ENCODE measurements around the gene PLA2G1B.

The PLA2G1B gene

DNA sequence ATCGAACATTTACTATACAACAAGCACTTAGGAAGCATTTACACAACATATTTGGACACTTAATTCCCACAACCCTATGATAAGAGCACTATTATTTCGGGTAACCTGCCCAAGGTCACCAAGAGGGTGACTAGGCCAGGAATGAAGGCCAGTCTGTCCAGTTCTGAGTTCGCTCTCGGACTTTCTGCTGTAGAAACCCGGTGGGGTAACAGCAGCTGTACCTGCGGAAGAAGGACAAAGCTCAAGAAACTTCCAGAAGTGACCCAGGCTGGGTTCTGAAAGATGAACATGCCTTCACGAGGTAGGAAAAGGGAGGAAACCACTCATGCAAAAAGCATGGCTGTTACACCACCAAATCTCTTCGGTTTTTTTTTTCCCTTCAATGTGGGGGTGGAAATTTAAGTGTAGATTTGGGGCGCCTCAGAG lies 10.8 kb downstream of the PLA2G1B start:
- no peaks in the 10 kb centered on the region for H3K27me3 ChIP-seq (ENCODE audit: insufficient read depth, low read length)
- peak overlapping the region; percentile 81; the same call in 1 of the 2 replicates for H3K9ac ChIP-seq (ENCODE audit: low read depth, low read length)
- H3K27ac ChIP-seq (ENCODE audit: low read length) = no peak overlapping the region
- H3K4me1 ChIP-seq (ENCODE audit: insufficient read depth, low read length) = 0 out of 2 replicates have a peak, but pooled peaks cover 3% of the 10 kb centered on the region
- no peaks in the 10 kb centered on the region for H3K9me3 ChIP-seq (ENCODE audit: insufficient read depth, low read depth, low read length)
- peak overlapping the region; percentile 73 for H3K4me3 ChIP-seq (ENCODE audit: low read length)
- no peaks in the 10 kb centered on the region for H3K36me3 ChIP-seq (ENCODE audit: insufficient read depth, low read depth, low read length)

DNA sequence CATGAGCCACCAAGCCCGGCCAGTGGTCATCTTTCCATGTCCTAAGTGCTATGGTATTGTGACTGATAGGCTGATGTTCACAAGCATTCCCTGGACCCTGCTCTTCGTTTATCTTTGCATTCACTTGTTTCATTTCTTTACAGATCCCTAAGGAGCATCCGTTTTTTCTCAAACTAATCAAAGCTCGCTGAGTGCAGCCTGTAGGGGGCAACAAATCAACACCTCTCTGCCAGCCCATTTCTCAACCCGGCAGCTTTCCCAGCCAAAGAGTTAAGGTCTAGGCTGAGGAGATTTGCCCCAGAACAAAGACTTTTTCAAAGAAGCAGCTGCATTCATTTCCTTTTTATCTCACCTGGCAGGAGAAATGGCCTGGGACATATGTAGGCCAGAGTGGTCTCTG lies 13.4 kb downstream of the PLA2G1B start:
- no peak overlapping the region for H3K9ac ChIP-seq (ENCODE audit: low read depth, low read length)
- H3K27me3 ChIP-seq (ENCODE audit: insufficient read depth, low read length) = no peaks in the 10 kb centered on the region
- H3K4me3 ChIP-seq (ENCODE audit: low read length) = no peak overlapping the region
- H3K4me1 ChIP-seq (ENCODE audit: insufficient read depth, low read length) = 0 out of 2 replicates have a peak, but pooled peaks cover 3% of the 10 kb centered on the region
- H3K36me3 ChIP-seq (ENCODE audit: insufficient read depth, low read depth, low read length) = no peaks in the 10 kb centered on the region
- H3K27ac ChIP-seq (ENCODE audit: low read length) = no peak overlapping the region
- no peaks in the 10 kb centered on the region for H3K9me3 ChIP-seq (ENCODE audit: insufficient read depth, low read depth, low read length)

DNA sequence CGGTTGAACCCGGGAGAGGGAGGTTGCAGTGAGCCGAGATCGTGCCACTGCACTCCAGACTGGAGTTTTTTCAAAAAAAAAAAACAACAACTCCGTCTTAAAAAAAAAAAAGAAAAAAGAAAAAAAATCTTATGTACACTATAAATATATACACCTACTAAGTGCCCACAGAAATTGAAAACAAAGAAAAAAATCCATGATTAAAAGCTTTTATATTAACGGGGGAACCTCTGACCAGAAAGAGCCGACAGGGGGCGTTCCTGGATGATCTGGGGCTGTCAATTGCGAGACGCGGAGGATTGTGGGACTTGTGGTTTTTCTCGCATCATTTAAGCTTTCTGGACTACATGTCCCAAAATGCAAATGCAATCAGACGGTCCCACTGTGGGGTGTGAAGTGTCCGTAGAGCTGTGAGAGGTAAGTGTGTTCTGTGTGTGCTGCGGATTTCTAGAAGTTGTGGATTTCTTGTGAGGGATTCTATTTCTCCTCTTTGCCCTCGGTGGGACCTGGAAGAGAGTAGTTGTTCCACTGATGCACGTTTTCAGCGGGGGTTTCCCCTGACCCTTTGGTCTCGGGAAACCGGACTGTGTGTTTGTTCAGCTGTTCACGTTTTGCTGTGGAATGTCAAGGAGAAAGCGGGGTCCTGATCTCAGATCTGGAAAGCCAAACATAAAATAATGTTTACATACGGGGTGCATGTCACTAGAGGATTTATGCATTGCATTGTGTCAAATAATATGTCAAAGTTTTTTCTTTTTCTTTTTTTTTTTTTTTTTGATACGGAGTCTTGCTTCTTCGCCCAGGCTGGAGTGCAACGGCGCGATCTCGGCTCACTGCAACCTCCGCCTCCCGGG lies 25.4 kb downstream of the PLA2G1B start, which contains the start of gene SIRT4:
TSS of gene SIRT4 (plus strand) at position 360 of the 854 bp plus-strand sequence. CDS start 1,241 bp downstream, outside the sequence.
- H3K9me3 ChIP-seq (ENCODE audit: insufficient read depth, low read depth, low read length) = no peaks in the 10 kb centered on the region
- peak within 1 kb of the TSS; percentile 91 for H3K4me3 ChIP-seq (ENCODE audit: low read length)
- H3K9ac ChIP-seq (ENCODE audit: low read depth, low read length) = peak within 1 kb of the TSS; percentile 87
- no peaks in the 10 kb centered on the region for H3K27me3 ChIP-seq (ENCODE audit: insufficient read depth, low read length)
- no peak within 1 kb of the TSS for H3K27ac ChIP-seq (ENCODE audit: low read length)
- H3K4me1 ChIP-seq (ENCODE audit: insufficient read depth, low read length) = no peaks in the 10 kb centered on the region
- no peaks in the 10 kb centered on the region for H3K36me3 ChIP-seq (ENCODE audit: insufficient read depth, low read depth, low read length)

DNA sequence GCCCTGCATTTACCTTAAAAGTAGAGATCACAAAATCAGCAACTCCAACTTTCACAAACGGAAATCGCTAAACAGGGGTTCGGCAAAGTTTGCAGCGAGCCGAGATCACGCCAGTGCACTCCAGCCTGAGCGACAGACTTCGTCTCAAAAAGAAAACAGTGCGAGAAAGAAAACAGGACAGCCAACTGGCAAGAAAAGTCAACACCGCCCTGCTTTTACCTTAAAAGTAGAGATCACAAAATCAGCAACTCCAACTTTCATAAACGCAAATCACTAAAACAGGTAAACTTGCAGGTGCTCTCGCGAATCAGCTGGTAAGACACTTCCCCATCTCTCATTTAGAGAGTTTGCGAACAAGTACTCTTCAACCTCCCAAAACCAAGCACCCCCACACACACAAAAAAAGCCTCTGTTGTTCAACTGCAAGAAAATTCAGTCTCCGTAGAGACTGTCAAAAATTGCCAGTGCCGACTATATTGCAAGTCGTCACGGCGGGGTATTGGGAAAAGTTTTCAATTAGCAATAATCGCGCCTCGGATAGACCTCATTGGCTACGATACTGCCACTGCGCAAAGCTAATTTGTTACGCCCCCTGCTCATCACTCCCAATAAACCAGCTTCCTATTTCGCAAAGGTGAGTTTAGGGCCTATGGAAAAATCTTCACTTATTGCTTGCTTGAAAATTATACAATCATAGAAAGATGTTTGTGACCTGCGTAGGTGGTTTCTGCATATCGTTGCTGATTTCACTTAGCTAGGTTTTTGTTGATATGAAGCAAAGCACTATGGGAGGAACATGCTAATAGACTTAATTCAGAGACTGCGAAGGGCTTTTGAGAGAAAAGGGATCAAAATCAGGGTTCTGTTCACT lies 34.7 kb downstream of the PLA2G1B start, which contains the start of gene RNU4-1:
TSS of gene RNU4-1 (minus strand) at position 577 of the 871 bp plus-strand sequence.
- H3K9ac ChIP-seq (ENCODE audit: low read depth, low read length) = peak within 1 kb of the TSS; percentile 92
- H3K4me1 ChIP-seq (ENCODE audit: insufficient read depth, low read length) = peaks cover 3% of the 10 kb centered on the region; the same call in 1 of the 2 replicates
- H3K36me3 ChIP-seq (ENCODE audit: insufficient read depth, low read depth, low read length) = no peaks in the 10 kb centered on the region
- H3K4me3 ChIP-seq (ENCODE audit: low read length) = peak within 1 kb of the TSS; percentile 90
- H3K27me3 ChIP-seq (ENCODE audit: insufficient read depth, low read length) = no peaks in the 10 kb centered on the region
- no peaks in the 10 kb centered on the region for H3K9me3 ChIP-seq (ENCODE audit: insufficient read depth, low read depth, low read length)
- H3K27ac ChIP-seq (ENCODE audit: low read length) = peak within 1 kb of the TSS; percentile 96

DNA sequence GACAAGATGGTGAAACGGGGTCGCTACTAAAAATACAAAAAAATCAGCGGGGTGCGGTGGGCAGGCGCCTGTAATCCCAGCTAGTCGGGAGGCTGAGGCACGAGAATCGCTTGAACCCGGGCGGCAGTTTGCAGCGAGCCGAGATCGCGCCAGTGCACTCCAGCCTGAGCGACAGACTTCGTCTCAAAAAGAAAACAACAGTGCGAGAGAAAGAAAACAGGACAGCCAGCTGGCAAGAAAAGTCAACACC lies 35.2 kb downstream of the PLA2G1B start:
- no peaks in the 10 kb centered on the region for H3K36me3 ChIP-seq (ENCODE audit: insufficient read depth, low read depth, low read length)
- H3K9me3 ChIP-seq (ENCODE audit: insufficient read depth, low read depth, low read length) = no peaks in the 10 kb centered on the region
- H3K27ac ChIP-seq (ENCODE audit: low read length) = peak overlapping the region; percentile 96
- H3K9ac ChIP-seq (ENCODE audit: low read depth, low read length) = peak overlapping the region; percentile 92
- peaks cover 3% of the 10 kb centered on the region; the same call in 1 of the 2 replicates for H3K4me1 ChIP-seq (ENCODE audit: insufficient read depth, low read length)
- no peaks in the 10 kb centered on the region for H3K27me3 ChIP-seq (ENCODE audit: insufficient read depth, low read length)
- peak overlapping the region; percentile 90 for H3K4me3 ChIP-seq (ENCODE audit: low read length)

DNA sequence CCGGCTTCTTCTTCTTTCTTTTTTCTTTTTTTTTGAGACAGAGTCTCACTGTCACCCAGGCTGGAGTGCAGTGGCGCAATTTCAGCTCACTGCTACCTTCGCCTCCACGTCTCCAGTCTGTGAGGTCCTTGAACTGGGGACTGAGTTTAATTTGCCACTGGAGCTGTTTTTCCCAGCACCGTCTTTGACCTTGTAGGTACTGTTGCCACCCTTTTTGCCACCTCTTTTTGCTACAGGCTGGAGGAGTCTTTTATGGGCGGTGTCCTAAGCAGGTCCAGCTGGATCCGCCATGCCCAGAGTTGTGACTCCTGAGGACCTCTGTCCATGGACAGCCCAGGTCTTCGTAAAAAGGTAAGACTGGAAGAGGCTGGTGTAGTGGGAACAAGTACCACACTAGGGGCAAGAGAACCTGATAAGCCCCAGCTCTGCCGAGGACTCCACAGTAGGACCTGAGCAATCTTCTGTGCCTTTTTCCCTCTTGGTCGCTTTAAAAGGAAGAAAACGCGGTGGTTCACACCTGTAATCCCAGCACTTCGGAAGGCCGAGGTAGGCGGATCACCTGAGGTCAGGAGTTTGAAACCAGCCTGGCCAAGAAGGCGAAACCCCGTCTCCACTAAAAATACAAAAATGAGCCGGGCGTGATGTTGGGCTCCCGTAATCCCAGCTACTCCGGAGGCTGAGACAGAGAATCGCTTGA lies 36.8 kb downstream of the PLA2G1B start:
- Histone ChIP-seq H3K9ac (ENCODE audit: low read depth, low read length) (peak overlapping the region; percentile 64; the same call in 1 of the 2 replicates), H3K27ac (ENCODE audit: low read length) (no peak overlapping the region), H3K9me3 (ENCODE audit: insufficient read depth, low read depth, low read length) (no peaks in the 10 kb centered on the region), H3K36me3 (ENCODE audit: insufficient read depth, low read depth, low read length) (no peaks in the 10 kb centered on the region), H3K4me3 (ENCODE audit: low read length) (peak overlapping the region; percentile 47), H3K27me3 (ENCODE audit: insufficient read depth, low read length) (no peaks in the 10 kb centered on the region), H3K4me1 (ENCODE audit: insufficient read depth, low read length) (peaks cover 3% of the 10 kb centered on the region; the same call in 1 of the 2 replicates)

DNA sequence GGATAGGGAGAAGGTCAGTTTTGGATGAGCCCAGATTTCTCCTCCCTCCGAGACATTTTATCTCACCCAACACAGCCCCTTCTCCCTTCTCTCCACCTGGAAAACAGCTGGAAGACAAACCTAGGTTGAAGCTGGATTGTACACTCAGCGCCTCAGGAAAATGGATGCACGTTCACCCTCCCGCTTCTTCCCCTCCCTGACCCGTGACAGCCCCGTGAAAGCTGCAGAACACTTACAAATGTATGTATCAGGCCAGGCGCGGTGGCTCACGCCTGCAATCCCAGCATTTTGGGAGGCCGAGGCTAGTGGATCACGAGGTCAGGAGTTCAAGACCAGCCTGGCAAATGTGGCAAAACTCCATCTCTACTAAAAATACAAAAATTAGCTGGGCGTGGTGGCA lies 40.1 kb downstream of the PLA2G1B start:
- Histone ChIP-seq H3K4me1 (ENCODE audit: insufficient read depth, low read length) (0 out of 2 replicates have a peak, but pooled peaks cover 3% of the 10 kb centered on the region), H3K27me3 (ENCODE audit: insufficient read depth, low read length) (no peaks in the 10 kb centered on the region), H3K27ac (ENCODE audit: low read length) (no peak overlapping the region), H3K36me3 (ENCODE audit: insufficient read depth, low read depth, low read length) (no peaks in the 10 kb centered on the region), H3K9me3 (ENCODE audit: insufficient read depth, low read depth, low read length) (no peaks in the 10 kb centered on the region), H3K4me3 (ENCODE audit: low read length) (no peak overlapping the region), H3K9ac (ENCODE audit: low read depth, low read length) (no peak overlapping the region)

DNA sequence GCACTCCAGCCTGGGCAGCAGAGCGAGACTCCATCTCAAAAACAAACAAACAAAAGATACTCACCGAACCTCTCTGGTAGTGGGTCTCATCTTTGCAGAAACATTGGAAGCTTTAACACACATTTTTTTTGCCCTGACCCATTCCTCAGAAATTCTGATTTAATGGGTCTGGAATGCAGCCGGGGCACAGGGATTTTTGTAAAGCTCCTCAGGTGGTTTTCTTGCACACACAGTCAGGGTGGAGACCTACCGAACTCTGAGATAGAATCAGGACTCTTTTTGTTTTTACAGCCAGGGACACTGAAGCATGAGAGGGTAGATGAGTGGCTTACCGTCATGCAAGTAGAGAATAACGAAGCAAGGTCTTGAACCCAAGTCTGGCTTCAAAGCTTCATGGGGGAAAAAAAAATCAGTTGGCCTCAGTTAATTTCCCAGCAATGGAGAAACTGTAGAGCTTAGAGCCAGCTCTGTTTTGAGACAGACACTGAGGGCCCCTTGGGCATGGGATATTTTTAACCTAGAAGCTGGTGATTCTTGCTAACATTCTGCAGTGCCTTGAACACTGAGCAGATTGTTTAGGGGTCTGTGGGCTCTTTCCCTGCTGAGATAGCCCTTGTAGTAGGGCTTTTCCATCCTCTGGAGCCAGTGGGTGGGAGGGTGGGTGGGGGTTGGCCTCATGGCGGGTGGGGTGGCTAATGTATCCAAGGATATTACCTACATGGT lies 40.6 kb downstream of the PLA2G1B start:
- Histone ChIP-seq H3K9me3 (ENCODE audit: insufficient read depth, low read depth, low read length) (no peaks in the 10 kb centered on the region), H3K9ac (ENCODE audit: low read depth, low read length) (no peak overlapping the region), H3K36me3 (ENCODE audit: insufficient read depth, low read depth, low read length) (no peaks in the 10 kb centered on the region), H3K27ac (ENCODE audit: low read length) (no peak overlapping the region), H3K4me1 (ENCODE audit: insufficient read depth, low read length) (0 out of 2 replicates have a peak, but pooled peaks cover 3% of the 10 kb centered on the region), H3K27me3 (ENCODE audit: insufficient read depth, low read length) (no peaks in the 10 kb centered on the region), H3K4me3 (ENCODE audit: low read length) (no peak overlapping the region)

DNA sequence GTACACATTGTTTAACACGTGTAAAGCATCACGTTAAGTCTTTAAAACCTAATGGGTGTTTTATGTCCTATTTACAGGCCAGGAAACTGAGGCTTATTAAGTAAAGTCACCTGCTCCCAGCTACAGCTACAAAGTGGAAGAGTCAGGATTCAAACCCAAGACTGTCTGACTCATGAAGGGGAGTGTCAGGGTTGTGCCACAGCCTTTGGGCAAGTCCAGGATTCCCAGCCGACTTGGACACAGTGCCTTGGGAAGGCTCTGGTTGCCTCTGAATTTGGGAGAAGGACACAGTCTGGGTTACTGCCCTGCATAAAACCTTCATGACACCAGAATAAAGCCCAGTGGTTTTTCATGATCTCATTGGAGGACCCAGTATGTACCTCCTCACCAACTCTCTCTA lies 43.2 kb downstream of the PLA2G1B start:
- Histone ChIP-seq H3K9ac (ENCODE audit: low read depth, low read length) (no peak overlapping the region), H3K4me3 (ENCODE audit: low read length) (no peak overlapping the region), H3K4me1 (ENCODE audit: insufficient read depth, low read length) (no peaks in the 10 kb centered on the region), H3K27ac (ENCODE audit: low read length) (no peak overlapping the region), H3K36me3 (ENCODE audit: insufficient read depth, low read depth, low read length) (no peaks in the 10 kb centered on the region), H3K27me3 (ENCODE audit: insufficient read depth, low read length) (no peaks in the 10 kb centered on the region), H3K9me3 (ENCODE audit: insufficient read depth, low read depth, low read length) (peaks cover under 1% of the 10 kb centered on the region; the same call in 1 of the 2 replicates)

DNA sequence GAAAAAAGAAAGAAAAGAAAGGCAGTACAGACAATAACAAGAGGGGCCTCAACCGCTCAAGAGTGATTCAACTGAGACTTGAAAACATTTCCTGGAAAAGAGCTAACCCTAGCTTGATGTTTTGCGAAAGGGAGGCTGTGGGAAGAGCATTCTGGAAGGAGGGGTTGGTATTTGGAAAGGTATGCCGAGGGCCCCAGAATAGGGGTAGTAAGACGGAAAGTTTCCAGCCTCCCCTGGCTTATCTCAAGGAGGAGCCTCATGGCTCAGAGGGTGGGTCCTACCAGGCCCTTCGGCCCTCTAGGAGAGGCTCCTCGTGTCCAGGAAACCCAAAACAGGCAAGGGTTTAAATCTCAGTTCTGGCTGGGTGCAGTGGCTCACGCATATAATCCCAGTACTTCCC lies 44.3 kb downstream of the PLA2G1B start:
- Histone ChIP-seq H3K9ac (ENCODE audit: low read depth, low read length) (no peak overlapping the region), H3K9me3 (ENCODE audit: insufficient read depth, low read depth, low read length) (peaks cover 4% of the 10 kb centered on the region; the same call in 1 of the 2 replicates), H3K36me3 (ENCODE audit: insufficient read depth, low read depth, low read length) (no peaks in the 10 kb centered on the region), H3K27me3 (ENCODE audit: insufficient read depth, low read length) (no peaks in the 10 kb centered on the region), H3K27ac (ENCODE audit: low read length) (no peak overlapping the region), H3K4me1 (ENCODE audit: insufficient read depth, low read length) (no peaks in the 10 kb centered on the region), H3K4me3 (ENCODE audit: low read length) (no peak overlapping the region)
